GM18507 (cell line): ENCODE results near the gene PIRT.
A peak's percentile ranks its signal among the peaks of the same experiment; 100 is the strongest.
"Not testable (repeated sequence)": the region's sequence is repeated elsewhere in the genome, so short reads cannot be mapped to it uniquely, and the experiment has no call there.

ENCODE experiments used
- DNase-seq: peaks from one replicate; pipeline ENCODE4 v3.0.0; 2011; ENCODE audit warnings: low read depth; ENCODE audit not compliant: insufficient read length; ENCODE audit errors: extremely low spot score
- FAIRE-seq: peaks from 2 replicates; lab custom pipeline; 2011; peaks lifted over from hg19 to GRCh38; lab: Jason Lieb, UNC

Gene PIRT

DNA sequence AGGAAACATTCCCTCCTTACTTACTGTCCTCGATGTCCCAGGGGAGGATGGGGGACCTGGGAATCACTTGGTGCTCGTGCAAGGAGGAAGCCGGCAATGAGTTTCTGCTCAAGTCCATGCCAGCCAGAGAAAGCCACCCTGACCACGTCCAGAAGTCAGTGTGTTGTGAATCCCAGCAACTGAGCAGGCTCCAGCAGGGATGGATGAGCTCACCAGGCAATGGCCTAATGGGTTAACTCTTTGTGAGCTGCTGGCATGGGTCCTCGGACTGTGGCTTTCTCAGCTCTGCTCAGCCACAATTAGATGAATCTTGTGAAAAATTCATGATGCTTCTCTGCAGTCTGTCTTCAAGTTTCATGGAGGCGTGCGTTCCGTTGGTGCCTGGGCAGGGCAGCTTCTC is at the start of gene PIRT:
PIRT (minus strand) TSS at position 167 of the 400 bp plus-strand sequence. CDS start 12,442 bp downstream, outside the sequence.
- FAIRE-seq (no peak), DNase-seq (no peak)

DNA sequence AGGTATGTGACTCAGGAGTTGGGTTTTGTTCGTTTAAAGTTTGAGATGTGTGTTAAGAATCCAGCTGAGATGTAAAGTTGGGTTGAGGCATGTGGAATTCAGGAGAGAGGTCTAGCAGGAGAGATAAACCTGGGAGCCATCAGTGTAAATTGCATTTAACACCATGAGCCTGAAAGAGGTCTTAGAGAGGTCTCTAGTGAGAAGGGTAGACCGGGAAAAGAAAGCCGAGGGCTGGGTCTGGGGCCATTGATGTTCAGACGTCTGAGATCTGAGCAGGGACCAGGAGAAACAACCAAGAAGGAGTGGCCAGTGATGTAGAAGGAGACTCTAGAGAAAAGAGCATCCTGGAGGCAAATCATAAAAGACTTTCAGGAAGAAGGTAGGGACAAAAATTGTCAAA is 44.1 kb upstream of the PIRT start:
- DNase-seq (no peak), FAIRE-seq (no peak)

DNA sequence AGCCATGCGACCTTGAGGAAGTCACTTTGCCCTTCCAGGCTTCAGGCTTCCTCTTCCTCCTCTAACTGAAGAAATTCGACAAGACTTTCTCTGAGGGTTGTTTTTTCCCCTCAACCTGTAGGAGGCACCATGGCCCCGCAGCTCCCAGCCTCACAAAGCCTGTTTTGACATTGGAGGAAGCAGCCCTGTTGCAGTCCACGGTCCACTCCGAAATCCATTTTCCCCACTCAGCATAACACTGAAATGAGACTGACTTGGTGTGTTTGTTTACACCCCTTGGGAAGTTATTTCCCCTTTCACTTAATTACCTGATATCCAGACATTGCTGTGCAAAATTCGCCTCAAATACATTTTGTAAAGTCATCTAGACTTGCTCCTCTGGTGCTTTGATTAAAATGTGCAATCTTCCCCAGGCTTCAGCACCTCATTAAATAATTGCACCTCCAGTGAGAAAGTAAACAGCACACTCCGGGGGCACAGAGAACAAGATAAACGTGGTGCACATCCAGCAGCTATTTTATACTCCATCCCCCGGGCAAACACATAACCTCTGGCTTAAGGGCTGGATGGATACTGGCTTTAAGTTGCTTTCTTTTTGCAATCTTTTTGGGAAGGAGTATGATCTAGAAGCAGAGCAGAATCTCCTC is 41.4 kb upstream of the PIRT start:
- FAIRE-seq = no peak
- DNase-seq = no peak

DNA sequence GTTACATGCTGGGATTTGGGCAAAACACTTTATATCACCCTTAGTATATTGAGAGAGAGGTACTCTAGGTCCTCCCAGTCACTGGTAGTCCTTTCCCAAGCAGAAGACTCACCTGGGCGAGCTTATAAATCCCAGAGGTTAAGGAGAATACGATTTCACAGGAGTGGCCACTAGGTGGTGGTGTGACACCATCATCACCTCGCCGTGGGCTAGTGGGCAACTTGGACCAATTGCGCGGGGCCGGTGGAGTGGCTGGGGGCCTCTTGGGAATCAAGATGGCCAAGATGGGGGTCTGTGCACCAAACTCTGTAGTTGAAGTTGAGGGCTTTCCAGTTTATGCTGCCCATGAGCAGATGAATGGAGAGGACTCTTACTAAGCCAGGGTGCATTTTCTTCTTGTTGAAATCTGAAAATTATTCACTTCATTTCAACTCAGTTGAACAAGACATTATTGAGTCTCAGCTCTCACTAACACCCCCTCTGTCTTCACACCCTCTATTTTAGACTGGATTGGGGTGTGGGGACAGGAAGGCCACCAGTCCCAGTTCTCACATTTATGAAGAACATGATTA is 38.2 kb upstream of the PIRT start:
- DNase-seq = peak; percentile 11

DNA sequence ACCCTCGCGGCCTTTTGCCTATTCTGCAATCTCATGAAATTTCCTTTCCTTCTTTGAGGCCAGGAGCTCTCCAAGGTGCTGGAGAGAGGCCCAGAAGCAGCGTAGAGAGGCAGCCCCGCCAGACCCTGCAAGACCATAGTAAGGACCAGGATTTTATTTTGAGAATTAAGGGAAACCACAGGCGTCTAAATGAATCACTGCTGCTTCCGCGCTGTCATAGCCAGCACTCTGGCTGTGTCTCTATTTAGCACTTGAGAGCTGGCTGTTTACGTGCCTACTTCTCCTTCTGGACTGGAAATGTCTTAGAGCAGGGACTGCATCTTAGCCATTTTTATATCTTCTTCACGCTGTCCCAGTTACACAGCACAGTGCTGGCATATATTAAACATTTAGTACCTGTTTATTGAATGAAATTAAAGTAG is 37.6 kb upstream of the PIRT start:
- FAIRE-seq (no peak), DNase-seq (no peak)

More for the DNA sequence above, 38.2 kb upstream of the PIRT start:
- peak; percentile 57 for FAIRE-seq

DNA sequence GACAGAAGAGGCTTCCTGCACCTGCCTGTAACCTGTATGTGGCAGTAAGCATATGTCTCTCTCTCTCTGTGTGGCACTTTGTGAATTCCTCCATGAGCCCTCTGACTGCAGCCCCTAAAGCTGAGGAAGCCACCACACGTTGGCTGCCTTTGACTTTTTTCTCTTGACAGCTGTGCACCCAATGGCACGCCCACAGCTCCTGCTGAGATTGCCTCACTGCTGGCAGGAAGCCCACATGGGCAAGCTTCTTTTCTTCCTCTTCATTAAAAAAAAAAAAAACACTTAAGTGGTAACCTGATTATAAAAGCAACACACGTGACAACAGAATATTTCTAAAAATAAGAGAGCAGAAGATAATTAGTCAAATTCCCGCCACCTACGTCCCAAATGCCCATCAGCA is 34.0 kb upstream of the PIRT start:
- DNase-seq (no peak), FAIRE-seq (no peak)

DNA sequence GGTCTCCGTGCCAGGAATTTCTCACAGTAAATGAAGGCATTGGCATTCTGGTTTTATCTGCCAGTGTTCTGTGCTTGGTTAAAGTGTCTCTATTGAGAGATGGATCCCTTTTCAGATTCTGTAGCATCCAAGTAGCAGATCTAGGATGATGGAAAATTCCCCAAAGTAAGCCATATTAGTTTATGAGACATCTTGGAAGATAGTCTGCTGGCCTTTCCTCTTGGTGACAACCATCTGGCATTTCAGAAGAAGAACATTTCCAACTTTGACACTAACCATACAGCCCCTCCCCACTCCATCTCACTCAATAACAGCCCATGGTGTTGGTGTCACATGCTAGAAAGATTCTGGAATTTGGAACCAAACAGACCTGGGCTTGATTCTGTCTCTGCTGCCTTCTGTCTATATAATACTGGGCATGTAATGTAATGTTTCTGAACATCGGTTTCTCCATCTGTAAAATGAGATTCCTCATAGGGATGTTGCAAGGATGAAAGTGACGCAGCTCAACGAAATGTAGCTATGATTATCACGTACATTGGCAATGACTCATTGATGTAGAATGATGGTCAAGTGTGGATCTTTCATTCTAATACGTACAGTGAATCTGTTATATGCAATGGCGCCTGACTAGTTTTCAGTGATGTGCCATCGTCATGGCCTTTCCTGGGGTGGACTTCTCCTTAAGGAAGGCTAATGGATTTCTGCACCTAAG is 32.6 kb upstream of the PIRT start:
- DNase-seq (no peak), FAIRE-seq (no peak)

DNA sequence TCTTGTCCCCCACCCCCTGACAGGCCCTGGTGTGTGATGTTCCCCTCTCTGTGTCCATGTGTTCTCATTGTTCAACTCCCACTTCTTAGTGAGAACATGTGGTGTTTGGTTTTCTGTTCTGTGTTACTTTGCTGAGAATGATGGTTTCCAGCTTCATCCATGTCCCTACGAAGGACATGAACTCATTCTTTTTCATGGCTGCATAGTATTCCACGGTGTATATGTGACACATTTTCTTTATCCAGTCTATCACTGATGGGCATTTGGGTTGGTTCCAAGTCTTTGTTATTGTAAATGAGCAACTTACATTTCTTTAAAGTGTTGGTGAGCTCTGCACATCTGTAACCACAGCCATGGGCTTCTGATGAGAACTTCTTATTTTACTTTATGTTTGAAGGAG is 30.9 kb upstream of the PIRT start:
- not testable (repeated sequence) for DNase-seq, FAIRE-seq

DNA sequence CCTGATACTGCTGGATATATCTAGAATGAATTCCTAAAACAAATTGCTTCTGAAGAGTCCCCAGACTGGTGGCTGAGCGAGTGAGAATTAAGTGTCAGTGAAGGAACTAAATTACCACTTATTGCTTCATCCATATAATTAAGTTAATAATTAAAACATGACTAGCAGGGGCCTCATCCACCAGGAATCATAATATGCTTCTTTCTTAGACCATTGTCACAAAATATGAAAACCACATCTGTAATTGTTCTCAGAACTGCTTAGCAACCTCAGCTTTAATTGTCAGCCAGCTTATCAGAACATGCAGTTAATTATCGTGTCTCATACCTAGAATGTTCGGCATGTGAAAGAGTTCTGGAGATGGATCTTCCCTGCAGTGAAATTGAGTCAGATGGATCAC is 21.2 kb upstream of the PIRT start:
- DNase-seq = no peak

DNA sequence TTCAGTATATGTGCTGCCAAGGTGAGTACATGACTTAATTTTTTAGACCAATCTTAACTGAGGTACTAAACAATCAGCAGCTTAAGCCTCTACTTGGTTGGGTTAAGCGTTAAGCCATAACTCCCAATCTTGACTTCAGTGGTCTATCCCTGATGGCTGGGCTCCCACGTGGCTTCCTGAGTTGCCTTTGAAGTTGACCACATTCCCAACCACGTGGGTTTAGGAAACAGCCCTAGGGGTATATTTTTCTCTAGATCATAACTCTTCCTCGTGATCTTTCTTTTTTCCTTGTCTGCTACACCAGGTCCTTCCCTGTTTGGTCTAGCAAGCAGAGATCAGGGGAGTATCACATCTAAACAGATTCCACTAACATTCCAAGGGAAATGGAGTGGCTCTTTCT is 20.1 kb upstream of the PIRT start:
- DNase-seq = no peak
- no peak for FAIRE-seq

More for the DNA sequence above, 21.2 kb upstream of the PIRT start:
- FAIRE-seq = no peak

DNA sequence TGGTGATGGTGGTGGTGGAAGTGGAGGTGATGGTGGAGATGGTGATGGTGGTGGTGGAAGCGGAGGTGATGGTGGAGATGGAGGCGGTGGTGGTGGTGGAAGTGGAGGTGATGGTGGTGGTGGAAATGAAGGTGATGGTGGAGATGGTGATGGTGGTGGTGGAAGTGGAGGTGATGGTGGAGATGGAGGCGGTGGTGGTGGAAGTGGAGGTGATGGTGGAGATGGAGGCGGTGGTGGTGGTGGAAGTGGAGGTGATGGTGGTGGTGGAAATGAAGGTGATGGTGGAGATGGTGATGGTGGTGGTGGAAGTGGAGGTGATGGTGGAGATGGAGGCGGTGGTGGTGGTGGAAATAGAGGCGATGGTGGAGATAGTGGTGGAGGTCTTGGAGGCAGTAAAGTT is 8.7 kb upstream of the PIRT start:
- not testable (repeated sequence) for FAIRE-seq, DNase-seq

DNA sequence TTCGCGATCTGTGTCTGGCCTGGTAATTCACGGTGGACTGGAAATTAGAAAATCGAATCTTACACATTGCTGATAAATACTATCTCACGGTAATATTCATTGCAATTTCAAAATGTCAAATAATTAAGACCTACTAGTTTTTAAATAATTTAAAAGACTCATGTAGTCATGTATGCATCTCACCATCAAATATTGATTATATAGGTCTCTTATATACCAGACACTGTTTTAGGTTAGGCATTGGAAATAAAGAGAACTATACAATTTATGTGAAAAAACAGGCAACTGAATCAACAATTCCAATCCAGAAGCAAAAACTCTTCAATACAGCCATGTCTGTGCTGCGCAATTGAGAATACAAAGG is 7.5 kb upstream of the PIRT start:
- FAIRE-seq = no peak
- DNase-seq = no peak

DNA sequence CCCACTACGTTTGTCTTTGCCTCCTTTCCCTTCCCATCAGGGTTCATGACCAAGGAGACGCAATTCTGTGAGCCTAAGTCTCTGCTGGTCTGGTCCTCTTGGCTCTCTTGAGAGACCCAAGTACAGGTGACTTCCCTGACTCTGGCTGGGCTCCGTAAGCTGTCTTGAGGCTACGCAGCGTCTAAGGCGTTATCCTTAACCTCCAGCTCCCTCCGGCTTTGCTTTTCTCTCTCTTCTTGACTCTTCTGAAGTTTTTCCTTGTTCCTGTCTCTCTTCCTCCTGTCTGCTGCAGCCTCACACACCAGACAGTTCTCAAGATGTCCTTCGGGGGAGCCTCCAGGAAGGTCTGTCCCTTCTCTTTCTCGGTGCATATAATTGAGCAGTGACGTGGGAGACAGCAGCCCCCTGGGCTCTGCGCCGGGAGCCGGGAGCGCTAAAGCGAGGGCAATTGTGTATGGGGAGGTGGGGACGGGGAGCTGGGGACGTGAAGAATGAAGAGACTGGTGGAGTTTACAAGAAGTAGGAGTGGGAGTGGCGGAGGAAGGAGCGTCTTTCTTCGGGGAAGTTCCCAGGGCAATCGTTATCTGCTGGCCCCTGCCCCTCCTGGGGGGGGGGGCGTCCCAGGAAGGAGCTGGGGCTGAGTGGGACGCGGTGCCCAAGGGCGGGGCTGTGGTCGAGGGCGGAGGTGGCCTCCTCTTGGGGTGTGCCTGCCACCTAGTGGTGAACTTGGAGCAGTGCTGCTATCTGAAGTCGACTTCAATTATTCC is 6.9 kb upstream of the PIRT start:
- FAIRE-seq (peak; percentile 75), DNase-seq (peak; percentile 75)

DNA sequence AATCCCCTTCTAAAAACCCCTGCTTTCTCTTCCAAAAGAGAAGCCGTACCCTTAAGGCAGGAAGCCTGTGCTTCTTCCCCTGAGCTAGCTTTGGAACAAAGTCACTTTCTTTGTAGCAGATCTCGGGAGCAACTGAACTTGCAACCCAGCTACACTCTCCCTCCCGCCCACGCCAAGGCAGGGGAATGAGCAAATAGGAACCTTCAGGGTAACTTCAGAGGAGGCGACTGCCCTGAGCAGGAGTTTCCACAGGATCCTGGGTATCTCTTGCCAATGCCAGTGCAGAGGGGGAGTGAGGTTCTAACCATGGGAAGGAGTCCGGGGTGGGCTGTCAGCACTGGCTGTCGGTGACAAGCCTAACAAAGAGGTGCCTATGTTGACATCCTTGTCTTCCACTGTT is 5.9 kb upstream of the PIRT start:
- DNase-seq = no peak
- FAIRE-seq = no peak

DNA sequence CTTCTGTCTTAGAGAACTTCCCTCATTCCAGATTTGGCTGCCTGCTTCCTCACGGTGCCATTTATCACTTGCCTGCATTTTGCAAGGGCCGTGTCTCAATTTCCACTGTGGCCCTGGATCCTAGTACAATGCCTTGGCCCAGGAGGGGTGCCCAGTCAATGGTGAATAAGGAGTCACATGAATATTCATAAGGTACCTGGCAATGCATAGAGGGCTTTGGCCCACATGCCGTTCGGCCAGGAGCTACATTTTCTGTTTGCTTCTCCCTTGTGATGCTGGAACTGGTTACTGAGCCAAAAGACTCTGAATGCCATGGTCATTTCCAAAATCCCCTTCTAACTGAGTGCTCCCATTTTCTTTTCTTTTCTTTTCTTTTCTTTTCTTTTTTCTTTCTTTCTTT is 4.8 kb upstream of the PIRT start:
- DNase-seq (no peak), FAIRE-seq (no peak)

DNA sequence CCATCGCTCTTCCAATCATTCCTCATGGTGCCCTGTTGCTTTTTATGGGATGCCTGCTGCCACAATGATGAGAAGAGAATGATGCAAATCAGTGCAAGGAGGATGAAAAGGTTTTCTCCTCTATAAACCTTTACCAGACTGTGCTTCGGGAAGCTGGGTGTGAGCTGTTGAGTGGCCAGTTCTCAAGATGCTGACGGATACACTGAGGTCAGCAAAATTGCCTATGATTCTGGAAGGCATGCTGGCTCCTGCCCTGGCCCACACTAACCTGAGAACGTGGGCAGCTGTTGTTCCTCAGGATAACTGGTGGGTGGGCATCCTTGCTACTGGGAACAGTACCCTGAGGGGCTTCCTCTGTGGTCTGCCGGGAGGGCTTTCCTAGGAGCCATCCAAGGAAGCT is 795 bp upstream of the PIRT start:
- no peak for FAIRE-seq
- no peak for DNase-seq

DNA sequence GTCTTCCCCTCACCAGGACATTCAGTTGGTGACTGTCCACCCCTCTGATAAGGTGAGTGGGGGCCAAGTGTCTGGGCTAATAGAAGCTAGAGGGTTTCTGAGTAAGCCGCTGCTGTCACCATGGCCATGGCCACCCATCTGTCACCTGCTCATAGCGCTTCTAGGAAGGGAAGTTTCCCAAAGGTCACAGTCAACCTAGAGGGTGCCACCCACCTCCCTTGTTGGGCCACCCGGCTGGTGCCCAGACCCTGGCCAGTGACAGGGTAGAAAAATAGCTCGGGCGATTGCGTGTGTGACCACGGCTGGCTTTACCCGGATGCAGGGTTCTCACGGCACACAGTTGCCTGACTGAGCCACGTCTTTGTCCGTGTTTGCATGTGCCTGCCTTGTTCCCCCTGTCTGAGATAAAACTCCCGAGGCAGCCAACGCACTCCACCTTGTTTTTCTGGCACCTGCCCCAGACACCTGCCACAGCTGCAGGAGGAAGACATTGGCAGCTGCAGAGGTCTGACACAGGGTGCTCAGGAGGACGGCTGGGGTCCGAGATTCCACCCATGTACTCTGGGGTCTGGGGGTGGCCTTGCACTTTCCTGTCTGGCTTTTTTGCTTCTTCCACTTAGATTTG is 809 bp downstream of the PIRT start:
- no peak for FAIRE-seq
- no peak for DNase-seq

DNA sequence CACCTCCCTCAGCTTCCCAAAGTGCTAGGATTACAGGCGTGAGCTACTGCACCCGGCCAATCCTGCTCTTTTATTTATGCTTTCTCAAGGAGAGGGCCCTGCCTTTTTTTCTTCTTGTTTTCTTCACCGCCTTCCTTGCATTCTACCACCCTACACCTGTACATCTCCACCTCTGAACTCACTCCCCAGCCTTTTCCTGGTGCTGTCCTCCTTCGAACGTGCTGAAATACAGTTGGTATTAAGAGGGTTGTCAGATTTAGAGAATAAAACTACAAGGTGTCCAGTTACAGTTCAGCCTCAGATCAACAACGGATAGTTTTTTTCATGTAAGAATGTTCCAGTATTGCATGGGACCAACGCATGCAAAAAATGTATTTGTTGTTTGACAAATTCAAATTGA is 1.7 kb downstream of the PIRT start:
- DNase-seq = no peak
- FAIRE-seq = no peak

DNA sequence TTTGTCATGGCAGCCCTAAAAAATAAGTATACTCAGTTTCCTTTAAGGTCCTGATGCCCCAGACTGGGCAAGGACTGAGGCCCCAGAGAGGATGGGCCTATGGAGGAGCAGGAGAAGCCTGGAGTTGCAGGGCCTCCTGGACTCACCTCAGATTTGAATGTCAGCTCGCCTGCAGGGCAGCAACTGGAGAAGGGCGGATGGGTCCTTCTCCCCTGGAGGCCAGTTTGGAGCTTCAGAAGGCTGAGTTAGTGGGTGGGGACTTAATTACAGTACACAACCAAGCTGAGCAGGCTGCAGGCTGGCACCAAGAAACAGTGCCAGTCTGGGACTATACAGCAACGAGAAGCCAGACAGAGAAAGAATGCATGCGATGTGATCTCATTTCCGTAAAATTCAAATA is 6.2 kb downstream of the PIRT start:
- FAIRE-seq (no peak), DNase-seq (no peak)
